OCI-LY7 (cell line): ENCODE measurements around the gene SPG11.
A peak's percentile ranks its signal among the peaks of the same experiment; 100 is the strongest.

ENCODE experiments used
- EZH2phosphoT487 ChIP-seq: fragments of 200-600 bp; sonication (generic); IDR thresholded peaks from 2 replicates; pipeline ENCODE4 v1.6.1; 2018; ENCODE audit warnings: low read depth, borderline replicate concordance, mild to moderate bottlenecking, mixed run types, antibody characterized with exemption, low read length, moderate library complexity, mixed read lengths
- TF ChIP-seq, protein P1 (sequence below): fragments of 200-600 bp; sonication (generic); conservative IDR thresholded peaks from 2 replicates; pipeline ENCODE4 v1.5.1; 2014; ENCODE audit warnings: mild to moderate bottlenecking, antibody characterized with exemption, low read length, moderate library complexity, mixed read lengths

DNA sequence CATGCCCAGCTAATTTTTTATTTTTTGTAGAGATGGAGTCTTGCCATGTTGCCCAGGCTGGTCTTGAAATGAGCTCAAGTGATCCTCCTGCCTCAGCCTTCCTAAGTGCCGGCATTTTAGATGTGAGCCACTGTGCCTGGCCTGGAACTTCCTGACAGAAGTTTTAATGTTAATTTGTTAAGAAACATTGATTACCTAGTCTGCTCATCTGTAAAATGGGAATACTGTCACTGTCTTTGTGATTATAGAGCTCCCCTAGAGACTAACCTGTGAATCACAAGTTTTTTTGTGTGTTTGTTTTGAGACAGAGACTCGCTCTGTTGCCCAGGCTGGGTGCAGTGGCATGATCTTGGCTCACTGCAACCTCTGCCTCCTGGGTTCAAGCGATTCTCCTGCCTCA lies 130.8 kb downstream of the SPG11 start:
- TF ChIP-seq, protein P1, sequence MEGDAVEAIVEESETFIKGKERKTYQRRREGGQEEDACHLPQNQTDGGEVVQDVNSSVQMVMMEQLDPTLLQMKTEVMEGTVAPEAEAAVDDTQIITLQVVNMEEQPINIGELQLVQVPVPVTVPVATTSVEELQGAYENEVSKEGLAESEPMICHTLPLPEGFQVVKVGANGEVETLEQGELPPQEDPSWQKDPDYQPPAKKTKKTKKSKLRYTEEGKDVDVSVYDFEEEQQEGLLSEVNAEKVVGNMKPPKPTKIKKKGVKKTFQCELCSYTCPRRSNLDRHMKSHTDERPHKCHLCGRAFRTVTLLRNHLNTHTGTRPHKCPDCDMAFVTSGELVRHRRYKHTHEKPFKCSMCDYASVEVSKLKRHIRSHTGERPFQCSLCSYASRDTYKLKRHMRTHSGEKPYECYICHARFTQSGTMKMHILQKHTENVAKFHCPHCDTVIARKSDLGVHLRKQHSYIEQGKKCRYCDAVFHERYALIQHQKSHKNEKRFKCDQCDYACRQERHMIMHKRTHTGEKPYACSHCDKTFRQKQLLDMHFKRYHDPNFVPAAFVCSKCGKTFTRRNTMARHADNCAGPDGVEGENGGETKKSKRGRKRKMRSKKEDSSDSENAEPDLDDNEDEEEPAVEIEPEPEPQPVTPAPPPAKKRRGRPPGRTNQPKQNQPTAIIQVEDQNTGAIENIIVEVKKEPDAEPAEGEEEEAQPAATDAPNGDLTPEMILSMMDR, result peak; percentile 67
- TF ChIP-seq EZH2phosphoT487, result no peak
